PC-9 (cell line): ENCODE data around the gene TRIM44.

ENCODE experiments used
- EZH2 ChIP-seq: fragments of 200-600 bp; sonication (generic); IDR thresholded peaks from 2 replicates; pipeline ENCODE4 v1.8.0; 2017; ENCODE audit warnings: antibody characterized with exemption, low read depth
- TF ChIP-seq, protein P1 (sequence below): fragments of 200-600 bp; sonication (generic); conservative IDR thresholded peaks from 2 replicates; pipeline ENCODE4 v1.6.1; 2017; ENCODE audit warnings: mixed run types, antibody characterized with exemption, mild to moderate bottlenecking, moderate library complexity

DNA sequence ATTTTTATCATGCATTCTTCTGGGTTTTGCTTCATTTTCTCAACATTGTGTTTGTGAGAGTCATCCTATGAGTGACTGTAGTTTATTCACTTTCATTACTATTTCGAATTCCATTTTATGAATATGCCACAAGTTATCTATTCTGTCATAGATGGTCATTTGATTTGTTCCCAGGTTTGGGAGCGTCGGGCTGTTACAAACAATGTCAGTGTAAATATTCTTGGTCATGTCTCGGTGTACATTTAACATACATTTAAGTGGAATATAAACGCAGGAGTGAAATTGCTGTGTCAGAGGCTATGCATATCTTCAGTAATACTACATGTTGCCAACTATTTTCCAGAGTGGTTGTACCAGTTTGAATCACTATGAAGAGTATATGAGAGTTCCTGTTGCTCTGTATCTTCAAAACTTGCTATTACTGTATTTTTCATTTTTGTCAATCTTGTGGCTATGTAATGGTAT is 2.4 kb downstream of the TRIM44 start:
- TF ChIP-seq, protein P1, sequence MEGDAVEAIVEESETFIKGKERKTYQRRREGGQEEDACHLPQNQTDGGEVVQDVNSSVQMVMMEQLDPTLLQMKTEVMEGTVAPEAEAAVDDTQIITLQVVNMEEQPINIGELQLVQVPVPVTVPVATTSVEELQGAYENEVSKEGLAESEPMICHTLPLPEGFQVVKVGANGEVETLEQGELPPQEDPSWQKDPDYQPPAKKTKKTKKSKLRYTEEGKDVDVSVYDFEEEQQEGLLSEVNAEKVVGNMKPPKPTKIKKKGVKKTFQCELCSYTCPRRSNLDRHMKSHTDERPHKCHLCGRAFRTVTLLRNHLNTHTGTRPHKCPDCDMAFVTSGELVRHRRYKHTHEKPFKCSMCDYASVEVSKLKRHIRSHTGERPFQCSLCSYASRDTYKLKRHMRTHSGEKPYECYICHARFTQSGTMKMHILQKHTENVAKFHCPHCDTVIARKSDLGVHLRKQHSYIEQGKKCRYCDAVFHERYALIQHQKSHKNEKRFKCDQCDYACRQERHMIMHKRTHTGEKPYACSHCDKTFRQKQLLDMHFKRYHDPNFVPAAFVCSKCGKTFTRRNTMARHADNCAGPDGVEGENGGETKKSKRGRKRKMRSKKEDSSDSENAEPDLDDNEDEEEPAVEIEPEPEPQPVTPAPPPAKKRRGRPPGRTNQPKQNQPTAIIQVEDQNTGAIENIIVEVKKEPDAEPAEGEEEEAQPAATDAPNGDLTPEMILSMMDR = no peak
- TF ChIP-seq EZH2 = no peak
